ENCODE data around the gene PDZRN3. TPM values are rescaled to one million over a fixed set of nuclear protein-coding genes. Genes with fewer than 3 reads are reported as not detected.
A peak's percentile ranks its signal among the peaks of the same experiment; 100 is the strongest.

Gene PDZRN3
- total RNA-seq, 4 donors from 2014 or later, result 227 to 305 (median 265) TPM

DNA sequence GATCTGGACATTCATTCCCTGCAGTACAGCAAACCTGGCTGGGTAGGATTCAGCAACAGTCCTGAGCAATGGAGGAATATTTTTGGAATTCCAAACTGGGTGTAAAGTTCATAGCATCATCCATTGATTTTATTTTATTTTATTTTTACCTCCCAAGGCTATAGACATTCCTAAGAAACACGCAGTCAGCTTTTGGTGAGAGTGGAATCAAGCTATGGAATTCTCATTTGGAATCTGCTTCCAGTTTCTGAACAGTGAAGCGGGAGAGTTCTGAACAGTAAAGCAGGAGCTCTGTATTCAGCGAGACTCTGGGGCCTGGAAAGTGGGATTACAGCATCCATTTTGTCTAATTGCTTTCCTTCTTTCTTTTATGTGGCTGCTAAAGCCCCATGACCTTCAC, 1.4 kb upstream of the PDZRN3 start:
- ATAC-seq, result no peak
- Histone ChIP-seq H3K27ac (peak overlapping the region in 3 of 4 donors; percentile 89 to 97 (median 90)), H3K36me3 (no peaks in the 10 kb centered on the region), H3K4me1 (peaks cover 4 to 34% (median 5%) of the 10 kb centered on the region in 3 donors), H3K4me3 (peak overlapping the region; percentile 78 to 95), H3K27me3 (peaks cover 6% of the 10 kb centered on the region), H3K9me3 (no peaks in the 10 kb centered on the region)
- TF ChIP-seq POLR2A (IDR thresholded peaks at IDR 0.05) (no peak), POLR2AphosphoS5 (IDR thresholded peaks at IDR 0.05) (no peak), EP300 (IDR thresholded peaks at IDR 0.05) (no peak)
- TF ChIP-seq, protein P1, sequence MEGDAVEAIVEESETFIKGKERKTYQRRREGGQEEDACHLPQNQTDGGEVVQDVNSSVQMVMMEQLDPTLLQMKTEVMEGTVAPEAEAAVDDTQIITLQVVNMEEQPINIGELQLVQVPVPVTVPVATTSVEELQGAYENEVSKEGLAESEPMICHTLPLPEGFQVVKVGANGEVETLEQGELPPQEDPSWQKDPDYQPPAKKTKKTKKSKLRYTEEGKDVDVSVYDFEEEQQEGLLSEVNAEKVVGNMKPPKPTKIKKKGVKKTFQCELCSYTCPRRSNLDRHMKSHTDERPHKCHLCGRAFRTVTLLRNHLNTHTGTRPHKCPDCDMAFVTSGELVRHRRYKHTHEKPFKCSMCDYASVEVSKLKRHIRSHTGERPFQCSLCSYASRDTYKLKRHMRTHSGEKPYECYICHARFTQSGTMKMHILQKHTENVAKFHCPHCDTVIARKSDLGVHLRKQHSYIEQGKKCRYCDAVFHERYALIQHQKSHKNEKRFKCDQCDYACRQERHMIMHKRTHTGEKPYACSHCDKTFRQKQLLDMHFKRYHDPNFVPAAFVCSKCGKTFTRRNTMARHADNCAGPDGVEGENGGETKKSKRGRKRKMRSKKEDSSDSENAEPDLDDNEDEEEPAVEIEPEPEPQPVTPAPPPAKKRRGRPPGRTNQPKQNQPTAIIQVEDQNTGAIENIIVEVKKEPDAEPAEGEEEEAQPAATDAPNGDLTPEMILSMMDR (IDR thresholded peaks at IDR 0.05), result no peak
- 37 to 53% methylated on average over 2 to 3 of the region's 3 CpGs for WGBS, 2 donors (ENCODE audit: low coverage in 1 of 2)

DNA sequence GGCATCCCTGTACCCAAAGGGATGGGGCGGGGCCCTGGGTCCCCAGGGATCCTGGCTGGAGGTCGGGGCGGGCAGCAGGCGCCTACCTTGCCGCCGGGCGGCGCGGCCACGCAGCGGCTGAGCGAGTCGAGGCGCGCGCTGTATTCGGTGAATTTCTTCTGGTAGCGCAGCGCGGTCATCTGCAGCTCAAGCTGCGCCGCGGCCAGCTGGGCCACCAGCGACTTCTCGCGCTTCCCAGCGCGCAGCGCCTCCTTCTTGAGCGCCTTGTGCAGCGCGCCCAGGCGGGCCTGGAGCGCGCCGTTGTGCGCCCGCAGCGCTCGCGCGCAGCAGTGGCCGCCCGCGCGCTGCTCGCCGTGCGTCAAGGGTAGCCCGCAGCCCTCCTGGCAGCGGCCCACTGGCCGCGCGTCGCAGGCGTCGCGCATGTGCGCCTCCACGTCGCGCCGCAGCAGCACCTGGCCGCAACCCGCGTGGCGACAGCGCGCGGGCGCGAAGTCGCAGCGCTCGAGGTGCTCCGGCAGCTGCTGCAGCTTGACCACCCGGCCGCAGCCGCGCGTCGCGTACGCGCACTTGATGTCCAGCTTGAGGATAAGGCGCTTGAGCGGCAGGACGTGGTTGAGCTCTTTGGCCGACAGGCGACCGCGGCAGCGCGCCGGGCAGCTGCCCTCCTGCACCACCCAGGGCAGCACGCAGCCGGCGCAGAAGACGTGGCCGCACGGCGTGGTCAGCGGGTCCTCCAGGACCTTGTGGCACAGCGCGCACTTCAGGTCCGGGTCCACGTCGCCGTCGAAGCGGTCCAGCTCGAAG, 522 bp downstream of the PDZRN3 start:
- Histone ChIP-seq H3K4me1 (peaks cover 4 to 50% (median 8%) of the 10 kb centered on the region in 3 donors), H3K27ac (peak overlapping the region; percentile 76 to 97 (median 90)), H3K27me3 (peaks cover 6% of the 10 kb centered on the region), H3K4me3 (peak overlapping the region; percentile 78 to 95), H3K9me3 (no peaks in the 10 kb centered on the region), H3K36me3 (no peaks in the 10 kb centered on the region)
- 0% methylated on average over 3 of the region's 112 CpGs; no CpG with 5 or more reads in 1 of the 2 donors for WGBS, 2 donors (ENCODE audit: low coverage in 1 of 2)
- peak; percentile 51 for ATAC-seq
- TF ChIP-seq EP300 (IDR thresholded peaks at IDR 0.05), result no peak
- TF ChIP-seq POLR2A (IDR thresholded peaks at IDR 0.05), result peak in 1 of 2 donors; percentile 61
- TF ChIP-seq, protein P1 (IDR thresholded peaks at IDR 0.05), result peak in 3 of 4 experiments; percentile 33 to 57 (median 42)
- TF ChIP-seq POLR2AphosphoS5 (IDR thresholded peaks at IDR 0.05), result peak; percentile 8

DNA sequence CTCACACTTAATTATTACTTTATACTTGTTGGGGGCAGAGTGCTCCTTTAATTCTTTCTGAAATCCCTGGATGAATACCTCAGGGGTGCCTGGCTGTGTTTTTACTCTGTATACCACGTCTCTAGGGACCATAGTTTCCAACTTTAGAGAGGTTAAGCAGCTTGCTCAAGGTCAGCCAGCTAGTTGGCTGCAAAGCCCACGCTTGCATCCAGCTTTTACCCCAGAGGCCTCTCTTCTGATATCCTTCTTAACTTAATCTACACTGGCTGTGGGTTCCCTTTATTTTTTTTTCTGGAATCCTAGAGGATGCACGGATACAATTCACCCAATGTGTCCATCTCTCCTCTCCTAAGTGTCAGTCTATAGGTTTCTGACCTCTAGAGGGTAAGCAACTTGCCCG, 1.4 kb downstream of the PDZRN3 start:
- TF ChIP-seq POLR2AphosphoS5 (IDR thresholded peaks at IDR 0.05), result peak; percentile 32
- TF ChIP-seq POLR2A (IDR thresholded peaks at IDR 0.05), result no peak
- TF ChIP-seq, protein P1 (IDR thresholded peaks at IDR 0.05), result no peak
- TF ChIP-seq EP300 (IDR thresholded peaks at IDR 0.05), result no peak
- peaks cover 6% of the 10 kb centered on the region for H3K27me3 ChIP-seq
- whole genome bisulfite sequencing, 2 donors (ENCODE audit: low coverage in 1 of 2), result 0 to 13% methylated on average over 3 to 4 of the region's 4 CpGs
- peak overlapping the region; percentile 76 to 97 (median 90) for H3K27ac ChIP-seq
- H3K36me3 ChIP-seq, result no peaks in the 10 kb centered on the region
- no peak for ATAC-seq
- no peaks in the 10 kb centered on the region for H3K9me3 ChIP-seq
- peak overlapping the region; percentile 78 to 95 for H3K4me3 ChIP-seq
- peaks cover 4 to 59% (median 9%) of the 10 kb centered on the region in 3 donors for H3K4me1 ChIP-seq

DNA sequence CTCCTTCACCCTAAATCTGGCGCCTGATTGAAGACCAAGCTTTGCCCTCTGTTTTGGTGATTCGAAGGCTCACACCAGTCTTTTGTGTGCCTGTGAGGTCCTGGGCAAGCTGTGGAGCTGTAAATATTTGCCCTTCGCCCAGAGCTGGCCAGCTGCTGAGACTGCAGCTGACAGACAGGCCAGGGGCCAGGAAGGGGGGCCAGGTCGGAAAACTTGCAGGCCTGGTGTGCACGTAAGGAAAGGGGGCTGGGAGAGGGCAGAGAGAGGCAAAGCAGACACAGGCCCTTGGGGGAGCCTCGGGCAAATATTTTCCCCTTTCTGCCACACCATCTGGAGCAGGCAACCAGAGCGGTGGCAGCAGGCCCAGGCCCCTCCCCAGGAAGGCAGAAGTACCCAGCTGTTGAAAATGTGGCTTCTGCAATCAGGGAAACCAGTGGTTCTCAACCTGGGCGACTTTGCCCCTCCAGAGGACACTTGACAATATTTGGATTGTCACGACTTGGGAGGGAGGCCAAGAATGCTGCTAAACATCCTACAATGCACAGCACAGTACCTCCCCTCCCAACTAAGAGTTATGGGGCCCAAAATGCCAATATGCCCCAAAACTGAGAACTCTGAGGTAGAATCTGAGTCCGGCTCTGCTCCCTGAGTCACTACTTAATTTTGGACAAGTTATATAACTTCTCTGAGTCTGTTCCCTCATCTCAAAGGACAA, 2.5 kb downstream of the PDZRN3 start:
- H3K27me3 ChIP-seq, result peaks cover 6% of the 10 kb centered on the region
- ATAC-seq, result peak; percentile 47
- peaks cover 4 to 64% (median 8%) of the 10 kb centered on the region in 3 donors for H3K4me1 ChIP-seq
- H3K4me3 ChIP-seq, result peak overlapping the region; percentile 78 to 95
- WGBS, 2 donors (ENCODE audit: low coverage in 1 of 2), result 9 to 20% methylated on average over 3 to 7 of the region's 10 CpGs
- no peaks in the 10 kb centered on the region for H3K9me3 ChIP-seq
- H3K36me3 ChIP-seq, result no peaks in the 10 kb centered on the region
- peak; percentile 72 for TF ChIP-seq POLR2AphosphoS5 (IDR thresholded peaks at IDR 0.05)
- no peak for TF ChIP-seq EP300 (IDR thresholded peaks at IDR 0.05)
- TF ChIP-seq, protein P1 (IDR thresholded peaks at IDR 0.05), result no peak
- TF ChIP-seq POLR2A (IDR thresholded peaks at IDR 0.05), result no peak
- peak overlapping the region; percentile 76 to 97 (median 90) for H3K27ac ChIP-seq
